Measurements from ENCODE around the gene OSBPL3.
"Not testable (repeated sequence)": the region's sequence is repeated elsewhere in the genome, so short reads cannot be mapped to it uniquely, and the experiment has no call there.

Gene OSBPL3

DNA sequence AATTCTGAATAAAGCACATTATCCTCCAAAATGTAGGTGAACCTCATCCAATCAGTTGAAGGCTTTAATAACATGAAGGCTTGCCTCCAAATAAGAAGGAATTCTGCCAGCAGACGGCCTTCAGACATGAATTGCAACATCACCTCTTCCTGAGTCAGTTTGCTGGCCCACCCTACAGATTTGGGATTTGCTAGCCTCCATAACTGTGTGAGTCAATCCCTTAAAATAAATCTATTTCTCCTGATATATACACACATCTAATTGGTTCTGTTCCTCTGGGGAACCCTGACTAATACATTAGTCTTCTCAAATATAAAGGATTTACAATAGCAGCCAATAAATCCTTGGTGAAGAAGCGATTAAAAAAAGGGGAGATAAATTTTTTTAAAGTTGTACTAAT is 34.8 kb upstream of the OSBPL3 start:
- H3K4me2 ChIP-seq (ENCODE audit: low read depth, low read length, poor library complexity, severe bottlenecking), result no peak overlapping the region
- H3K36me3 ChIP-seq (ENCODE audit: low read length), result no peaks in the 10 kb centered on the region
- no peaks in the 10 kb centered on the region for H3K27me3 ChIP-seq (ENCODE audit: low read length)
- H3K9me3 ChIP-seq (ENCODE audit: insufficient read depth, low read length), result no peaks in the 10 kb centered on the region
- no peaks in the 10 kb centered on the region for H3K9me2 ChIP-seq (replicated peaks; ENCODE audit: insufficient read depth, low read length)
- H3F3A ChIP-seq (ENCODE audit: insufficient read depth), result no peaks in the 10 kb centered on the region
- no peak overlapping the region for H3K4me3 ChIP-seq (ENCODE audit: insufficient read depth, low read length, poor library complexity, severe bottlenecking)
- no peak for TF ChIP-seq EZH2phosphoT487 (conservative IDR thresholded peaks at IDR 0.05; ENCODE audit: low read length)
- TF ChIP-seq, protein P1, sequence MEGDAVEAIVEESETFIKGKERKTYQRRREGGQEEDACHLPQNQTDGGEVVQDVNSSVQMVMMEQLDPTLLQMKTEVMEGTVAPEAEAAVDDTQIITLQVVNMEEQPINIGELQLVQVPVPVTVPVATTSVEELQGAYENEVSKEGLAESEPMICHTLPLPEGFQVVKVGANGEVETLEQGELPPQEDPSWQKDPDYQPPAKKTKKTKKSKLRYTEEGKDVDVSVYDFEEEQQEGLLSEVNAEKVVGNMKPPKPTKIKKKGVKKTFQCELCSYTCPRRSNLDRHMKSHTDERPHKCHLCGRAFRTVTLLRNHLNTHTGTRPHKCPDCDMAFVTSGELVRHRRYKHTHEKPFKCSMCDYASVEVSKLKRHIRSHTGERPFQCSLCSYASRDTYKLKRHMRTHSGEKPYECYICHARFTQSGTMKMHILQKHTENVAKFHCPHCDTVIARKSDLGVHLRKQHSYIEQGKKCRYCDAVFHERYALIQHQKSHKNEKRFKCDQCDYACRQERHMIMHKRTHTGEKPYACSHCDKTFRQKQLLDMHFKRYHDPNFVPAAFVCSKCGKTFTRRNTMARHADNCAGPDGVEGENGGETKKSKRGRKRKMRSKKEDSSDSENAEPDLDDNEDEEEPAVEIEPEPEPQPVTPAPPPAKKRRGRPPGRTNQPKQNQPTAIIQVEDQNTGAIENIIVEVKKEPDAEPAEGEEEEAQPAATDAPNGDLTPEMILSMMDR (IDR thresholded peaks at IDR 0.05; ENCODE audit: insufficient read depth, low read length, poor library complexity, severe bottlenecking), result no peak
- H3K9ac ChIP-seq (ENCODE audit: low read length), result no peak overlapping the region
- H2AFZ ChIP-seq (ENCODE audit: low read depth, low read length, severe bottlenecking), result no peak overlapping the region
- H4K20me1 ChIP-seq (ENCODE audit: low read depth, low read length), result no peaks in the 10 kb centered on the region
- H3K27ac ChIP-seq (ENCODE audit: low read depth, low read length), result no peak overlapping the region
- H3K79me2 ChIP-seq (ENCODE audit: insufficient read depth, low read length), result no peaks in the 10 kb centered on the region

DNA sequence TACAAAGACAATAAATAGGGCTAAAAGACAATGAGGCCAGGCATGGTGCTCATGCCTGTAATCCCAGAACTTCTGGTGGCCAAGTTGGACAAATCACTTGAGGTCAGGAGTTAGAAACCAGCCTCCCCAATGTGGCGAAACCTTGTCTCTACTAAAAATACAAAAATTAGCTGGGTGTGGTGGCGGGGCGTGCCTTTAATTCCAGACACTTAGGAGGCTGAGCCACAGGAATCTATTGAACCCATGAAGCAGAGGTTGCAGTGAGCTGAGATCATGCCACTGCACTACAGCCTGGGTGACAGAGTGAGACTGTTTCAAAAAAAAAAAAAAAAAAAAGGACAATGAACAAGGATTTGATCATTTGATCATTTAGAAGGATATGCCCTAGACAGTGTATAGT is 32.7 kb upstream of the OSBPL3 start:
- not testable (repeated sequence) for H3K27me3 ChIP-seq (ENCODE audit: low read length)

DNA sequence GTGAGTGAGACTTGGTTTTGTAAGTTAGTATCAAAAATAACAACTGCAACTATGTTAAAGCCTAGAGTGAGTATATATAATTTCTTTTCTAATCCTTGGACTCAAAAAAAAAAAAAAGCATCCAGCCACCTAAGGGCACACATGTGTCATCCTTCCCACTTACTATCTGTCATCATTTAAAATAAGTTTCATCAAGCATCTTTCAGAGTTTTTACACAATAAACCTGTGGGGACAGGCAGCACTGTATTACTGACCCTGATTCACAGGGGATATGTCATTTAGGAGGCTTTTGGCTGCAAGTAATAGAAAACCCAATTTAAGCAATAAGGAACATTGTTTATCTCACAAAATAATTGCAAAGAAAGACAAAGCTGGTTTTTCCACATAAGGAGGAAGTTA is 32.3 kb upstream of the OSBPL3 start:
- no peaks in the 10 kb centered on the region for H3K79me2 ChIP-seq (ENCODE audit: insufficient read depth, low read length)
- no peaks in the 10 kb centered on the region for H3K27me3 ChIP-seq (ENCODE audit: low read length)
- no peak overlapping the region for H3K27ac ChIP-seq (ENCODE audit: low read depth, low read length)
- no peak overlapping the region for H3K4me3 ChIP-seq (ENCODE audit: insufficient read depth, low read length, poor library complexity, severe bottlenecking)
- H3K9me3 ChIP-seq (ENCODE audit: insufficient read depth, low read length), result no peaks in the 10 kb centered on the region
- TF ChIP-seq, protein P1 (IDR thresholded peaks at IDR 0.05; ENCODE audit: insufficient read depth, low read length, poor library complexity, severe bottlenecking), result no peak
- TF ChIP-seq EZH2phosphoT487 (conservative IDR thresholded peaks at IDR 0.05; ENCODE audit: low read length), result no peak
- no peak overlapping the region for H3K4me2 ChIP-seq (ENCODE audit: low read depth, low read length, poor library complexity, severe bottlenecking)
- H3K36me3 ChIP-seq (ENCODE audit: low read length), result no peaks in the 10 kb centered on the region
- no peak overlapping the region for H2AFZ ChIP-seq (ENCODE audit: low read depth, low read length, severe bottlenecking)
- no peak overlapping the region for H3K9ac ChIP-seq (ENCODE audit: low read length)
- H4K20me1 ChIP-seq (ENCODE audit: low read depth, low read length), result no peaks in the 10 kb centered on the region
- no peaks in the 10 kb centered on the region for H3K9me2 ChIP-seq (replicated peaks; ENCODE audit: insufficient read depth, low read length)
- no peaks in the 10 kb centered on the region for H3F3A ChIP-seq (ENCODE audit: insufficient read depth)

More for the DNA sequence above, 32.7 kb upstream of the OSBPL3 start:
- H3K4me3 ChIP-seq (ENCODE audit: insufficient read depth, low read length, poor library complexity, severe bottlenecking); H3K9me2 ChIP-seq (replicated peaks; ENCODE audit: insufficient read depth, low read length); H3K36me3 ChIP-seq (ENCODE audit: low read length); H3K79me2 ChIP-seq (ENCODE audit: insufficient read depth, low read length); H3K4me2 ChIP-seq (ENCODE audit: low read depth, low read length, poor library complexity, severe bottlenecking); H2AFZ ChIP-seq (ENCODE audit: low read depth, low read length, severe bottlenecking); H4K20me1 ChIP-seq (ENCODE audit: low read depth, low read length); H3F3A ChIP-seq (ENCODE audit: insufficient read depth); H3K9ac ChIP-seq (ENCODE audit: low read length); H3K27ac ChIP-seq (ENCODE audit: low read depth, low read length); H3K9me3 ChIP-seq (ENCODE audit: insufficient read depth, low read length): not testable (repeated sequence)

DNA sequence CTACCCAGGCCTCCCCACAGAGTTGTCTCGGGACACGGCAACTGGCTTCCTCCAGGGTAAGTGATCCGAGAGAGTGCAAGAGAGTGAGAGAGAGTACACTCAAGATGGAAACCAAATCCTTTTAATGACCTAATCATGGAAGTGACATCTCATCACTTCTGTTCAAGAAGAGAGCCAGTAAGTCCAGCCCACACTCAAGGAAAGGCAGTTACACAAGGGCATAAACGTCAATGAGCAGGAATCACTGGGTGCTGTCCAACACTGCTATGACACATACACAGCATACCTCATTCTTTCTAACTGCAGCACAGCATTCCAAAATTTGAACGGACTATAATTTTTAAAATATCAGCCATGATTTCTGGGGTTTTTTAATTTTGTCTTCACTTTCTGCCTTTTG is 29.3 kb upstream of the OSBPL3 start:
- H3F3A ChIP-seq (ENCODE audit: insufficient read depth), result no peaks in the 10 kb centered on the region
- no peaks in the 10 kb centered on the region for H3K9me3 ChIP-seq (ENCODE audit: insufficient read depth, low read length)
- no peak overlapping the region for H3K4me3 ChIP-seq (ENCODE audit: insufficient read depth, low read length, poor library complexity, severe bottlenecking)
- no peak overlapping the region for H3K4me2 ChIP-seq (ENCODE audit: low read depth, low read length, poor library complexity, severe bottlenecking)
- no peaks in the 10 kb centered on the region for H3K27me3 ChIP-seq (ENCODE audit: low read length)
- H3K36me3 ChIP-seq (ENCODE audit: low read length), result no peaks in the 10 kb centered on the region
- no peaks in the 10 kb centered on the region for H4K20me1 ChIP-seq (ENCODE audit: low read depth, low read length)
- H3K79me2 ChIP-seq (ENCODE audit: insufficient read depth, low read length), result no peaks in the 10 kb centered on the region
- no peaks in the 10 kb centered on the region for H3K9me2 ChIP-seq (replicated peaks; ENCODE audit: insufficient read depth, low read length)
- no peak overlapping the region for H3K9ac ChIP-seq (ENCODE audit: low read length)
- no peak overlapping the region for H2AFZ ChIP-seq (ENCODE audit: low read depth, low read length, severe bottlenecking)
- H3K27ac ChIP-seq (ENCODE audit: low read depth, low read length), result no peak overlapping the region
- no peak for TF ChIP-seq EZH2phosphoT487 (conservative IDR thresholded peaks at IDR 0.05; ENCODE audit: low read length)
- TF ChIP-seq, protein P1 (IDR thresholded peaks at IDR 0.05; ENCODE audit: insufficient read depth, low read length, poor library complexity, severe bottlenecking), result no peak
